A549 (cell line): ENCODE data around the gene CRADD.

Source experiments
- CEBPB ChIP-seq, 2 experiments: fragments of >200 bp in 1 of 2; sonication (Bioruptor Twin) in 1 of 2; formaldehyde crosslinking in 1 of 2; IDR thresholded peaks; 2 replicates each; pipeline ENCODE4 v1.6.1; 2012 to 2016
- POLR2A ChIP-seq: IDR thresholded peaks from 2 replicates; pipeline ENCODE4 v1.6.1; 2012; ENCODE audit warnings: mild to moderate bottlenecking, low read length
- SMC3 ChIP-seq: fragments of >200 bp; sonication (Bioruptor Twin); formaldehyde crosslinking; IDR thresholded peaks from 3 replicates; pipeline ENCODE4 v1.6.1; 2018; ENCODE audit warnings: inconsistent platforms
- ZFP36 ChIP-seq: fragments of 450-650 bp; IDR thresholded peaks from 2 replicates; pipeline ENCODE4 v1.6.1; 2014; ENCODE audit warnings: borderline replicate concordance; ENCODE audit not compliant: partially characterized antibody
- ZNF302 ChIP-seq: fragments of 250-450 bp; sonication (Bioruptor Pico); IDR thresholded peaks from 2 replicates; pipeline ENCODE4 v1.9.0; 2021; ENCODE audit warnings: inconsistent platforms, mild to moderate bottlenecking, moderate library complexity
- TF ChIP-seq, protein P1 (sequence below): fragments of 150-350 bp; IDR thresholded peaks from 2 replicates; pipeline ENCODE4 v1.6.1; 2014; ENCODE audit warnings: low read depth, mild to moderate bottlenecking, low read length
- TF ChIP-seq, protein P2 (sequence below): fragments of >200 bp; sonication (Bioruptor Twin); formaldehyde crosslinking; IDR thresholded peaks from 3 replicates; pipeline ENCODE4 v1.5.1; 2016
- TF ChIP-seq, protein P3 (sequence below): fragments of 450-650 bp; IDR thresholded peaks from 2 replicates; pipeline ENCODE4 v1.6.1; 2014; ENCODE audit warnings: antibody characterized with exemption

DNA sequence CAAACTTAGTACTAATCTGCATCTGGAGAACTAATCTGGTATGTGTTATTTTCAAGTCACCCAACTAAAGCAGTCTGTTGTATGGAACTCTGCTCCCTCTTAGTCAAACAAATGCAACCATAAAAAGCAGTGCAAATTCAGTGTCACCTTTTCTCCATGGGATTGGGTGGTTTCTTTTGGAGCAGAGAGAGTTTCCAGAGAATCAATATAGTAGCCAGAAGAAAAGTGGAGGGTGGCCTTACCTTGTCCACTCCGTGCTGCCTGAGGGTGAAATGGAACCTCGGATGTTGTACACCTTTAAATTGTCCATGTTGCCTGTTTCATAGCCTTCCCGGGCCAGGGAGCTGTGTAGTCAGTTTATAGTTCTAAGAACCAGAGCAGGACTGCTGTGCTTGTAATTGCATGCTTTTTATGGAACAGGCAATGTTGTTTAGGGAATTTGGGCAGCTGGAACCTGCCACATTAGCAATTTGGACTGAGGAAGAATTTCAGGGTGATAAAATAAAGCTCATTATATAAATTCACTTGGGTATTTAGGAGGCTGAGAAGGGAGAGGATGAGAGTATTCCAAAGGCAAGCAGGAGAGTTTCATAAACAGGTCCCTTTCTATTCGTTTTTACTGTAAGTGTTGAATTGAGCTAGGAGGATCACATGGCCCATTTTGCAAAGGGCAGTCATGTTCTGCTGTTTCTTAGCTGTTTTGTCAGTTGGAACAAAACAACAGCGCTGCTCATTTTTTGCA lies 60.5 kb downstream of the CRADD start:
- TF ChIP-seq ZFP36 (no peak), POLR2A (no peak), ZNF302 (CRISPR knock-in tag) (no peak), CEBPB (IDR thresholded peaks at IDR 0.05) (no peak), SMC3 (no peak)
- TF ChIP-seq, protein P1, sequence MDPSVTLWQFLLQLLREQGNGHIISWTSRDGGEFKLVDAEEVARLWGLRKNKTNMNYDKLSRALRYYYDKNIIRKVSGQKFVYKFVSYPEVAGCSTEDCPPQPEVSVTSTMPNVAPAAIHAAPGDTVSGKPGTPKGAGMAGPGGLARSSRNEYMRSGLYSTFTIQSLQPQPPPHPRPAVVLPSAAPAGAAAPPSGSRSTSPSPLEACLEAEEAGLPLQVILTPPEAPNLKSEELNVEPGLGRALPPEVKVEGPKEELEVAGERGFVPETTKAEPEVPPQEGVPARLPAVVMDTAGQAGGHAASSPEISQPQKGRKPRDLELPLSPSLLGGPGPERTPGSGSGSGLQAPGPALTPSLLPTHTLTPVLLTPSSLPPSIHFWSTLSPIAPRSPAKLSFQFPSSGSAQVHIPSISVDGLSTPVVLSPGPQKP = no peak
- TF ChIP-seq, protein P2, sequence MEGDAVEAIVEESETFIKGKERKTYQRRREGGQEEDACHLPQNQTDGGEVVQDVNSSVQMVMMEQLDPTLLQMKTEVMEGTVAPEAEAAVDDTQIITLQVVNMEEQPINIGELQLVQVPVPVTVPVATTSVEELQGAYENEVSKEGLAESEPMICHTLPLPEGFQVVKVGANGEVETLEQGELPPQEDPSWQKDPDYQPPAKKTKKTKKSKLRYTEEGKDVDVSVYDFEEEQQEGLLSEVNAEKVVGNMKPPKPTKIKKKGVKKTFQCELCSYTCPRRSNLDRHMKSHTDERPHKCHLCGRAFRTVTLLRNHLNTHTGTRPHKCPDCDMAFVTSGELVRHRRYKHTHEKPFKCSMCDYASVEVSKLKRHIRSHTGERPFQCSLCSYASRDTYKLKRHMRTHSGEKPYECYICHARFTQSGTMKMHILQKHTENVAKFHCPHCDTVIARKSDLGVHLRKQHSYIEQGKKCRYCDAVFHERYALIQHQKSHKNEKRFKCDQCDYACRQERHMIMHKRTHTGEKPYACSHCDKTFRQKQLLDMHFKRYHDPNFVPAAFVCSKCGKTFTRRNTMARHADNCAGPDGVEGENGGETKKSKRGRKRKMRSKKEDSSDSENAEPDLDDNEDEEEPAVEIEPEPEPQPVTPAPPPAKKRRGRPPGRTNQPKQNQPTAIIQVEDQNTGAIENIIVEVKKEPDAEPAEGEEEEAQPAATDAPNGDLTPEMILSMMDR = no peak
- TF ChIP-seq, protein P3, sequence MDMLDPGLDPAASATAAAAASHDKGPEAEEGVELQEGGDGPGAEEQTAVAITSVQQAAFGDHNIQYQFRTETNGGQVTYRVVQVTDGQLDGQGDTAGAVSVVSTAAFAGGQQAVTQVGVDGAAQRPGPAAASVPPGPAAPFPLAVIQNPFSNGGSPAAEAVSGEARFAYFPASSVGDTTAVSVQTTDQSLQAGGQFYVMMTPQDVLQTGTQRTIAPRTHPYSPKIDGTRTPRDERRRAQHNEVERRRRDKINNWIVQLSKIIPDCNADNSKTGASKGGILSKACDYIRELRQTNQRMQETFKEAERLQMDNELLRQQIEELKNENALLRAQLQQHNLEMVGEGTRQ = no peak
